Mucosa of descending colon (tissue), 3 donors: ENCODE data around the gene FGF9. TPM values are rescaled to one million over a fixed set of nuclear protein-coding genes. Genes with fewer than 3 reads are reported as not detected.

Experiments used
- ATAC-seq: fragments of 200-7000 bp; cut with Tn5 transposase; one replicate; pipeline ENCODE4 v1.9.1; 2020; ENCODE audit warnings: mild to moderate bottlenecking, moderate library complexity
- DNase-seq, 3 donors: peaks; one replicate each; pipeline ENCODE4 v3.0.0-alpha.2; 2020
- H3K36me3 ChIP-seq: fragments of 200-600 bp; one replicate; pipeline ENCODE4 v1.8.0; 2021; ENCODE audit warnings: low read depth, mild to moderate bottlenecking
- H3K4me1 ChIP-seq: fragments of 200-600 bp; one replicate; pipeline ENCODE4 v1.8.0; 2021; ENCODE audit warnings: low read depth, mild to moderate bottlenecking
- H3K4me3 ChIP-seq: fragments of 200-600 bp; one replicate; pipeline ENCODE4 v1.8.0; 2021; ENCODE audit warnings: mild to moderate bottlenecking
- H3K9me3 ChIP-seq: fragments of 200-600 bp; one replicate; pipeline ENCODE4 v1.8.0; 2021; ENCODE audit warnings: mild to moderate bottlenecking
- CTCF ChIP-seq: fragments of 200-600 bp; IDR thresholded peaks from one replicate; pipeline ENCODE4 v1.8.0; 2022; ENCODE audit warnings: antibody characterized with exemption, mild to moderate bottlenecking
- intact Hi-C, 2 donors: fragments of 100-400 bp; cut with DNase I in 1 of 2; cut with micrococcal nuclease in 1 of 2; formaldehyde crosslinking; loops; one replicate each; pipeline versions ENCODE4 v1.11.0 to v1.11.1; 2022; cut with DNase I, micrococcal nuclease
- total RNA-seq, 3 donors: library from RNA; stranded (reverse); fragmentation: NEBNext Ultra II Directional in 2 of 3; extraction: Animal tissue kit (Norgen Biotek cat#: 25700) in 2 of 3; gene quantifications; one replicate each; pipeline versions ENCODE4 v1.2.1 to v1.2.4, GENCODE V29; 2021 to 2023
- donor health status: DM: no; HTN: no; CAD: no; lungs with moderate emphysema.
- donor health status: DM: no; HTN: no; CAD: no.
- donor health status: DM: no; HTN: yes; CAD: no.

FGF9 gene
- total RNA-seq, 3 donors from 2014 or later: 1.2 to 2.6 (median 2.3) TPM

GRCh38 chr13:21672287-21672680 is 1.4 kb downstream of the FGF9 start:
- H3K4me1 ChIP-seq: peaks cover 41% of the 10 kb centered on the region

GRCh38 chr13:21672796-21673538 is 2.1 kb downstream of the FGF9 start:
- intact Hi-C loops: loop anchor here in 1 of 2 donors (5.0 kb wide), 1 partner anchor 36 kb away; no protein-coding TSS in a partner anchor
- no peaks in the 10 kb centered on the region for H3K9me3 ChIP-seq
- DNase-seq (peak in 2 of 3 donors; percentile 25 to 43), ATAC-seq (no peak)
- H3K36me3 ChIP-seq: no peaks in the 10 kb centered on the region
- TF ChIP-seq CTCF: no peak
- peaks cover 41% of the 10 kb centered on the region for H3K4me1 ChIP-seq
- H3K4me3 ChIP-seq: no peak overlapping the region

More at GRCh38 chr13:21672287-21672680, 1.4 kb downstream of the FGF9 start:
- no peak for DNase-seq
- TF ChIP-seq CTCF: no peak
- no peak for ATAC-seq
- no peak overlapping the region for H3K4me3 ChIP-seq
- no peaks in the 10 kb centered on the region for H3K9me3 ChIP-seq
- intact Hi-C loops: loop anchor here in 1 of 2 donors (5.0 kb wide), 1 partner anchor 35 kb away; no protein-coding TSS in a partner anchor
- no peaks in the 10 kb centered on the region for H3K36me3 ChIP-seq

GRCh38 chr13:21673539-21673788 is 2.6 kb downstream of the FGF9 start:
- ATAC-seq: no peak
- DNase-seq: no peak
- H3K4me1 ChIP-seq: peaks cover 41% of the 10 kb centered on the region

GRCh38 chr13:21673789-21674489 is 3.1 kb downstream of the FGF9 start:
- Histone ChIP-seq H3K36me3 (no peaks in the 10 kb centered on the region), H3K4me1 (peaks cover 37% of the 10 kb centered on the region), H3K4me3 (peak overlapping the region; percentile 19), H3K9me3 (no peaks in the 10 kb centered on the region)
- DNase-seq (peak; percentile 69 to 77 (median 71)), ATAC-seq (peak; percentile 46)
- no peak for TF ChIP-seq CTCF
- intact Hi-C loops: loop anchor here in 1 of 2 donors (5.0 kb wide), 1 partner anchor 37 kb away; no protein-coding TSS in a partner anchor

More at GRCh38 chr13:21673539-21673788, 2.6 kb downstream of the FGF9 start:
- Histone ChIP-seq H3K36me3 (no peaks in the 10 kb centered on the region), H3K4me3 (peak overlapping the region; percentile 19), H3K9me3 (no peaks in the 10 kb centered on the region)
- intact Hi-C loops: loop anchor here in 1 of 2 donors (5.0 kb wide), 1 partner anchor 36 kb away; no protein-coding TSS in a partner anchor
- TF ChIP-seq CTCF: no peak

GRCh38 chr13:21674490-21675009 is 3.7 kb downstream of the FGF9 start:
- Histone ChIP-seq H3K36me3 (no peaks in the 10 kb centered on the region), H3K4me1 (peaks cover 32% of the 10 kb centered on the region), H3K4me3 (peak overlapping the region; percentile 19), H3K9me3 (no peaks in the 10 kb centered on the region)
- ATAC-seq: peak; percentile 1
- peak in 2 of 3 donors; percentile 55 to 61 for DNase-seq
- intact Hi-C loops: loop anchor here in 1 of 2 donors (5.0 kb wide), 1 partner anchor 37 kb away; no protein-coding TSS in a partner anchor
- no peak for TF ChIP-seq CTCF
